ENCODE data around the gene MED8. TPM values are rescaled to one million over a fixed set of nuclear protein-coding genes. Genes with fewer than 3 reads are reported as not detected.

Gene MED8
- total and polyA plus RNA-seq, 2 of the 4 experiments (the other 2 are of a cell fraction): 61.1 to 120 TPM

GRCh38 chr1:43421976-43422750 lies 32.6 kb upstream of the MED8 start (continued):
- no peak for TF ChIP-seq POLR2A (IDR thresholded peaks at IDR 0.05; ENCODE audit: low read depth, low read length)

DNA sequence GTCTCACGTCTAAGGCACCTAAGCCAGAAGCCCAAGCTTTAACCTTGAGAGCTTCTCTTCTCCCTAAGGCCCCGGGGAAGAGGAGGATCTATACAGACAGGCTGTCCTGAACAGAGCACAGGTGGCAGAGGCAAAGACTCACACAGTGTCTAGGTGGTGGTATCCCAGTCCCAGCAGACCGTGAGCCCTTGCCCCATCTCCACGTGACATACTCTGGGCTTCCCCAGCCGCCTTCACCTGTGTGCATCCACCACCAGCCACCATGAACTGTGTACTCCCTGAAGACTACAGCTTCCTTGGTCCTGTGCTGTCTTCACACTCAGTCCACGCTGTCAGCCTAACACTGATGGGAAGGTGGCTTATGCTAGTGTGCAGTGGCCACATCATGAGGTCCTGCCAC lies 31.8 kb upstream of the MED8 start:
- Histone ChIP-seq H3K79me1 (ENCODE audit: low read depth in 1 of 2, low read length in 2 of 2) (peaks cover 0 to 4% of the 10 kb centered on the region in 2 experiments; a peak in 1 of 4 replicates), H3K14ac (replicated peaks; ENCODE audit: low read depth, low read length) (no peak overlapping the region), H2BK5ac (ENCODE audit: low read depth, low read length, poor library complexity, severe bottlenecking) (no peak overlapping the region), H4K20me1 (ENCODE audit: insufficient read depth, low read length) (no peaks in the 10 kb centered on the region; the same call in 1 of the 2 replicates), H2AK5ac (ENCODE audit: low read depth, low read length) (no peak overlapping the region), H2AFZ (replicated peaks; ENCODE audit: low read length, poor library complexity) (no peak overlapping the region), H3K9ac (ENCODE audit: low read depth, low read length) (no peak overlapping the region), H3K36me3 (ENCODE audit: control insufficient read depth, insufficient read depth, low read length) (peaks cover 83% of the 10 kb centered on the region), H4K8ac (ENCODE audit: low read depth in 2 of 2, low read length in 2 of 2) (no peak overlapping the region), H3K4me3 (ENCODE audit: insufficient read depth, low read depth, low read length) (no peak overlapping the region), H2BK120ac (ENCODE audit: low read depth, low read length) (no peak overlapping the region), H2BK20ac (ENCODE audit: low read depth, low read length) (no peak overlapping the region), H3K4me1 (ENCODE audit: control insufficient read depth, insufficient read depth, low read length) (no peaks in the 10 kb centered on the region), H4K91ac (ENCODE audit: insufficient read depth, low read depth, low read length) (no peak overlapping the region), H3K9me3 (ENCODE audit: control insufficient read depth, insufficient read depth, low read length) (no peaks in the 10 kb centered on the region), H3K56ac (ENCODE audit: extremely low read depth, insufficient read depth, low read length) (no peak overlapping the region), H2BK15ac (ENCODE audit: low read depth, low read length) (no peak overlapping the region), H3K9me1 (ENCODE audit: insufficient read depth, low read length) (peaks cover 14% of the 10 kb centered on the region; the same call in 1 of the 2 replicates), H3K4ac (ENCODE audit: low read depth, low read length) (no peak overlapping the region), H3K27ac (ENCODE audit: insufficient read depth, low read length) (no peak overlapping the region), H3K4me2 (ENCODE audit: low read depth, low read length) (no peak overlapping the region), H3K27me3 (ENCODE audit: control insufficient read depth, insufficient read depth, low read length) (no peaks in the 10 kb centered on the region), H2AK9ac (replicated peaks; ENCODE audit: low read depth, low read length, poor library complexity) (peak overlapping the region; percentile 39), H4K5ac (ENCODE audit: low read depth, low read length) (no peak overlapping the region), H3K23ac (ENCODE audit: low read depth, low read length) (no peak overlapping the region), H3K18ac (ENCODE audit: low read depth, low read length) (no peak overlapping the region)
- whole genome bisulfite sequencing, 2 experiments (ENCODE audit: extremely low coverage in 2 of 2, insufficient read length in 1 of 2): 100% methylated on average over 1 of the region's 6 CpGs; no CpG with 5 or more reads in 1 of the 2 experiments
- in situ Hi-C loops (cut with MboI; ENCODE audit: low sequenced_read_pairs): loop anchor here (25.0 kb wide), 1 partner anchor 509 kb away; no protein-coding TSS in a partner anchor
- no TSS peak for BruUV-seq (replicated peaks)
- TF ChIP-seq RCOR1 (IDR thresholded peaks at IDR 0.05; ENCODE audit: insufficient replicate concordance, low read length): no peak
- TF ChIP-seq POLR2A (IDR thresholded peaks at IDR 0.05; ENCODE audit: low read depth, low read length): no peak
- TF ChIP-seq ELK1 (IDR thresholded peaks at IDR 0.05; ENCODE audit: borderline replicate concordance, low read depth, low read length): no peak
- TF ChIP-seq CEBPB (IDR thresholded peaks at IDR 0.05; ENCODE audit: low read depth, low read length): no peak
- TF ChIP-seq NFE2L2 (IDR thresholded peaks at IDR 0.05; ENCODE audit: low read depth, low read length): no peak
- TF ChIP-seq CHD1 (IDR thresholded peaks at IDR 0.05; ENCODE audit: low read depth, low read length): no peak
- no peak for TF ChIP-seq MXI1 (IDR thresholded peaks at IDR 0.05; ENCODE audit: borderline replicate concordance, low read depth, low read length)
- POLR2A ChIA-PET (ENCODE audit: unreplicated experiment): no interaction called here
- no peak for DNase-seq
- intact Hi-C loops (cut with micrococcal nuclease): no loop called here
- ATAC-seq (ENCODE audit: low read depth): no peak
- dilution Hi-C loops (cut with HindIII; ENCODE audit: low sequenced_read_pairs, unreplicated experiment): no loop called here
- CTCF ChIA-PET: no interaction called here

All from IMR-90 (cell line).